Spleen (tissue), 11 donors: ENCODE measurements around the gene ELMO3. TPM values are rescaled to one million over a fixed set of nuclear protein-coding genes. Genes with fewer than 3 reads are reported as not detected.

Experiments
- DNase-seq: peaks from one replicate; pipeline ENCODE4 v3.0.0-alpha.2; 2020
- H3K27ac ChIP-seq, 8 donors: fragments of 200-600 bp; sonication (generic) in 7 of 8; 1 replicate in 4 of 8; 2 replicates in 4 of 8; pipeline versions ENCODE4 v1.5.0 to v1.8.0; 2016 to 2021; ENCODE audit warnings: inconsistent platforms in 4 of 8, mild to moderate bottlenecking in 4 of 8, moderate library complexity in 1 of 8
- H3K27me3 ChIP-seq, 7 donors: fragments of 200-600 bp; sonication (generic) in 6 of 7; replicated peaks in 1 of 7; 1 replicate in 4 of 7; 2 replicates in 3 of 7; pipeline versions ENCODE4 v1.5.0 to v1.8.0; 2016 to 2021; ENCODE audit warnings: inconsistent platforms in 3 of 7, mild to moderate bottlenecking in 1 of 7
- H3K36me3 ChIP-seq, 6 donors: fragments of 200-600 bp; sonication (generic) in 5 of 6; 1 replicate in 4 of 6; 2 replicates in 2 of 6; pipeline versions ENCODE4 v1.5.0 to v1.8.0; 2016 to 2021; ENCODE audit warnings: inconsistent platforms in 2 of 6
- H3K4me1 ChIP-seq, 6 donors: fragments of 200-600 bp; sonication (generic) in 5 of 6; 1 replicate in 3 of 6; 2 replicates in 3 of 6; pipeline versions ENCODE4 v1.5.0 to v1.8.0; 2016 to 2021; ENCODE audit warnings: inconsistent platforms in 3 of 6
- H3K4me3 ChIP-seq, 8 donors: fragments of 200-600 bp; sonication (generic) in 7 of 8; 1 replicate in 4 of 8; 2 replicates in 4 of 8; pipeline versions ENCODE4 v1.5.0 to v1.8.0; 2016 to 2021; ENCODE audit warnings: inconsistent platforms in 4 of 8, mild to moderate bottlenecking in 4 of 8, moderate library complexity in 2 of 8
- H3K9me3 ChIP-seq, 8 donors: fragments of 200-600 bp; sonication (generic) in 7 of 8; 1 replicate in 4 of 8; 2 replicates in 4 of 8; pipeline versions ENCODE4 v1.5.0 to v1.8.0; 2016 to 2021; ENCODE audit warnings: inconsistent platforms in 4 of 8
- POLR2A ChIP-seq, 3 donors: fragments of 450-650 bp; IDR thresholded peaks; one replicate each; pipeline ENCODE4 v1.5.1; 2017; ENCODE audit warnings: antibody characterized with exemption in 3 of 3, mild to moderate bottlenecking in 1 of 3
- POLR2AphosphoS5 ChIP-seq, 3 donors: sonication (generic); formaldehyde crosslinking; IDR thresholded peaks; one replicate each; pipeline ENCODE4 v1.5.1; 2017; ENCODE audit warnings: antibody characterized with exemption in 3 of 3
- WGBS, 5 donors: extraction: QIAGEN DNeasy Blood & Tissue Kit in 3 of 5; methylation state at CpG; one replicate each; pipeline versions ENCODE4 v1.1.5 to v1.1.7; 2013 to 2018; 5-methylcytosine and 5-hydroxymethylcytosine counted together
- intact Hi-C: fragments of 100-400 bp; cut with DNase I; formaldehyde crosslinking; loops from one replicate; pipeline ENCODE4 v1.15.0; 2023; ENCODE audit warnings: low total_unique reads
- polyA plus RNA-seq, 3 donors: library from polyadenylated mRNA; stranded (reverse); fragments of 200-250 nt; gene quantifications; one replicate each; pipeline ENCODE4 v1.2.1, GENCODE V29; 2013
- total RNA-seq, 7 donors: library from RNA; depleted of rRNA in 3 of 7; stranded (reverse); fragments of >200 nt in 3 of 7; fragmentation: NEBNext Ultra II Directional in 4 of 7; extraction: Animal tissue kit (Norgen Biotek cat#: 25700) in 4 of 7; gene quantifications; one replicate each; pipeline versions ENCODE4 v1.1.0 to v1.2.1, GENCODE V29; 2016 to 2021
- TF ChIP-seq, protein P1 (sequence below), 11 experiments: fragments of 200-600 bp in 7 of 11; fragments of 450-650 bp in 4 of 11; sonication (generic) in 4 of 11; IDR thresholded peaks in 8 of 11; conservative IDR thresholded peaks in 3 of 11; 1 replicate in 7 of 11; 2 replicates in 4 of 11; pipeline versions ENCODE4 v1.4.0 to v1.8.0; 2016 to 2021; ENCODE audit warnings: antibody characterized with exemption in 11 of 11, inconsistent platforms in 4 of 11, mild to moderate bottlenecking in 1 of 11
- donor health status: healthy with polysubstance abuse.
- donor health status: DM: no; HTN: no; CAD: no; lungs with moderate emphysema.
- donor health status: DM: no; HTN: no; CAD: no.
- donor health status: Bipolar disorder and iron deficiency.
- donor health status: healthy.
- donor health status: DM: no; HTN: no; CAD: no.
- donor health status: DM: yes; HTN: yes; CAD: no.

ELMO3 gene
- total and polyA plus RNA-seq, 10 donors, result 2.8 to 8.7 (median 4.0) TPM

DNA sequence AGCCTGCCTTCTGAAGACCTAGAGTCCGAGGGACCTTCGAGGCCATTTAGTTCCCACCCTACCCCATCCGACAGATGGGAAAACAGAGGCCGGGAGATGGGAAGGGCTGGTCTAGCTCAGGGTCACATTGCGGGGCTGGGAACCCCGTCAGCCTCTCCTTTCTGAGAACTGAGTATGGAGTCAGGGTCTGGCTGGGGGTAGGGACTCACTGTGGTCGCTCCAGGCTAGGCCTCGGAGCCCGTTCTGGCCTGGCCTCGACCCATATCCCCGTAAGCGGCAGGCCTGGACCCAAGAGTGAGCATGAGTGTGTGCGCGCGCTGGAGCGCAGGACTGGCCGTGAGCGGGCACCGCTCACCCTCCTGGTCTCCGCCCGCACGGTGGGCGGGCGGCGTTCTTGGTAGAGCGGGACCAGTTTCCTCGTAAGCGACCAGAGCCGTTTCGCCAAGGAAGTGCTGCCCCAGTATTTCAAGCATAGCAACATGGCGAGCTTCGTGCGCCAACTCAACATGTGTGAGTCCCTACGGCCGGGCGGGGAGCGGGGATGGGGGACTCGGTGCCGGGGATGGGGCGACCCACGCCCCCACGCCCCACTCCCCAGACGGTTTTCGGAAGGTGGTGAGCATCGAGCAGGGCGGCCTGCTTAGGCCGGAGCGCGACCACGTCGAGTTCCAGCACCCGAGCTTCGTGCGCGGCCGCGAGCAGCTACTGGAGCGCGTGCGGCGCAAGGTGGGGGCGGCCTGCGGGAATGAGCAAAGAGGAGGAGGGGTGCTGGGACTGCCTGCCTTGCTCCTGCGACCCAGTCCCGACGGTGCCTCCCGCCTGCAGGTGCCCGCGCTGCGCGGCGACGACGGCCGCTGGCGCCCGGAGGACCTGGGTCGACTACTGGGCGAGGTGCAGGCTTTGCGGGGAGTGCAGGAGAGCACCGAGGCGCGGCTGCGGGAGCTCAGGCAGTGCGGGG, 33.5 kb upstream of the ELMO3 start:
- H3K36me3 ChIP-seq, result no peaks in the 10 kb centered on the region
- DNase-seq, result no peak
- no peak overlapping the region for H3K27ac ChIP-seq
- H3K27me3 ChIP-seq, result peaks cover 4 to 97% (median 80%) of the 10 kb centered on the region in 7 donors
- peaks cover 52 to 78% (median 69%) of the 10 kb centered on the region in 6 donors for H3K4me1 ChIP-seq
- H3K9me3 ChIP-seq, result no peaks in the 10 kb centered on the region
- intact Hi-C loops, result no loop called here
- peak overlapping the region in 2 of 8 donors; percentile 40 to 67 for H3K4me3 ChIP-seq
- WGBS, 5 donors, result 6 to 11% (median 9%) methylated on average over 29 to 85 of the region's 85 CpGs
- peak in 1 of 3 donors; percentile 52 for TF ChIP-seq POLR2AphosphoS5 (IDR thresholded peaks at IDR 0.05)
- TF ChIP-seq, protein P1, sequence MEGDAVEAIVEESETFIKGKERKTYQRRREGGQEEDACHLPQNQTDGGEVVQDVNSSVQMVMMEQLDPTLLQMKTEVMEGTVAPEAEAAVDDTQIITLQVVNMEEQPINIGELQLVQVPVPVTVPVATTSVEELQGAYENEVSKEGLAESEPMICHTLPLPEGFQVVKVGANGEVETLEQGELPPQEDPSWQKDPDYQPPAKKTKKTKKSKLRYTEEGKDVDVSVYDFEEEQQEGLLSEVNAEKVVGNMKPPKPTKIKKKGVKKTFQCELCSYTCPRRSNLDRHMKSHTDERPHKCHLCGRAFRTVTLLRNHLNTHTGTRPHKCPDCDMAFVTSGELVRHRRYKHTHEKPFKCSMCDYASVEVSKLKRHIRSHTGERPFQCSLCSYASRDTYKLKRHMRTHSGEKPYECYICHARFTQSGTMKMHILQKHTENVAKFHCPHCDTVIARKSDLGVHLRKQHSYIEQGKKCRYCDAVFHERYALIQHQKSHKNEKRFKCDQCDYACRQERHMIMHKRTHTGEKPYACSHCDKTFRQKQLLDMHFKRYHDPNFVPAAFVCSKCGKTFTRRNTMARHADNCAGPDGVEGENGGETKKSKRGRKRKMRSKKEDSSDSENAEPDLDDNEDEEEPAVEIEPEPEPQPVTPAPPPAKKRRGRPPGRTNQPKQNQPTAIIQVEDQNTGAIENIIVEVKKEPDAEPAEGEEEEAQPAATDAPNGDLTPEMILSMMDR (IDR thresholded peaks at IDR 0.05 in 8 of 11, conservative IDR thresholded peaks at IDR 0.05 in 3 of 11), result no peak

DNA sequence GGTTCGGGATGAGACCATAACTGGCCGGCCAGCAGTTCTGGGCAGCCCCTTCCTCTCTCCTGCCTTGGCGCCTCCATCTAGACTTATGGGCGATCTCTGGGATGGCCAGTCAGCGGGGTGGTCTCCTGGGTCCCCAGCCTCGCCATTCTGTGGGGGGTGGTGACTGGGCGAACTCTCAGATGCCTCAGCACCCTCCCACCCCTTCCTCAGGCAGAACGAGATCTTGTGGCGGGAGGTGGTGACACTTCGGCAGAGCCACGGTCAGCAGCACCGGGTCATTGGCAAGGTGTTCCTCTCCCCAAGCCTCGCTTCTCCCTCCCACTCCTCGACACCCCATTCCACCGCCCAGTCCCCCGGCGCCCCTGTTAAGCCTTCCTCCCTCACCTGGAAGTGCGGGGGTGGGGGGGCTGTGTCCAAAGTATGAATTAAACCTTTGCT, 32.8 kb upstream of the ELMO3 start:
- intact Hi-C loops, result no loop called here
- no peak for TF ChIP-seq POLR2A (IDR thresholded peaks at IDR 0.05)
- TF ChIP-seq, protein P1 (IDR thresholded peaks at IDR 0.05 in 8 of 11, conservative IDR thresholded peaks at IDR 0.05 in 3 of 11), result no peak
- no peak for TF ChIP-seq POLR2AphosphoS5 (IDR thresholded peaks at IDR 0.05)
- DNase-seq, result no peak
- Histone ChIP-seq H3K4me3 (peak overlapping the region in 1 of 8 donors; percentile 67), H3K27me3 (peaks cover 4 to 100% (median 83%) of the 10 kb centered on the region in 7 donors), H3K4me1 (peaks cover 49 to 78% (median 68%) of the 10 kb centered on the region in 6 donors), H3K27ac (no peak overlapping the region), H3K9me3 (no peaks in the 10 kb centered on the region), H3K36me3 (no peaks in the 10 kb centered on the region)
- 20 to 28% (median 24%) methylated on average over 11 to 18 of the region's 18 CpGs for WGBS, 5 donors

DNA sequence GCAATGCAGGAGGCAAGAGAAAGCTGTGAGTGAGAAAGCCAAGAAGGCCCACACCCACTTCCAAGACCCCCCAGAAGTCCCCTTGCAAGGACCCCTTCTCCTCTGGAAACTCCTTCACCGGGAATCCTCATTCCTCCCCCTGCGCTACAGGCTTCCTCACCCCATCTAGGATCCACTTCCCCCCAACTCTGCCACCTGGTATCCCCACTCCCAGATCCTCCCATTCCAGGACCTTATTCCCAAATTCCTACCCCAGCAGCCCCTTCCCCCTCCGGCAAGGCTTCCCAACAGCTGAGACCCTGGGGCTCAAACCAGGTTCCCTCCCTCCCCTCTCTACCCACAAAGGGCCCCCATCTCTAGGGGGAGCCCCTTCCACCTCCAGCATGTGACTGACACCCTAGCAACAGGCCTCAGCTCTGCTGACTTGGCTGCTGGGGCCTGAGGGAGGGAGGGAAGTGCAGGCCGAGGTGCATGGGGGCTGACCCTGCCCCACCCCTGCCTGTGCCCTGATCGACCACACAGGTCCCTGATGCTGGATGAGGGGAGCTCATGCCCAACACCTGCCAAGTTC, 32.2 kb upstream of the ELMO3 start:
- WGBS, 5 donors, result 64 to 89% (median 66%) methylated on average over 4 to 5 of the region's 5 CpGs
- TF ChIP-seq POLR2A (IDR thresholded peaks at IDR 0.05), result no peak
- no peak for TF ChIP-seq POLR2AphosphoS5 (IDR thresholded peaks at IDR 0.05)
- TF ChIP-seq, protein P1 (IDR thresholded peaks at IDR 0.05 in 8 of 11, conservative IDR thresholded peaks at IDR 0.05 in 3 of 11), result no peak
- peaks cover 4 to 100% (median 78%) of the 10 kb centered on the region in 7 donors for H3K27me3 ChIP-seq
- no peak for DNase-seq
- no peaks in the 10 kb centered on the region for H3K9me3 ChIP-seq
- H3K27ac ChIP-seq, result no peak overlapping the region
- no peaks in the 10 kb centered on the region for H3K36me3 ChIP-seq
- peaks cover 44 to 76% (median 65%) of the 10 kb centered on the region in 6 donors for H3K4me1 ChIP-seq
- no peak overlapping the region for H3K4me3 ChIP-seq
- intact Hi-C loops, result no loop called here

DNA sequence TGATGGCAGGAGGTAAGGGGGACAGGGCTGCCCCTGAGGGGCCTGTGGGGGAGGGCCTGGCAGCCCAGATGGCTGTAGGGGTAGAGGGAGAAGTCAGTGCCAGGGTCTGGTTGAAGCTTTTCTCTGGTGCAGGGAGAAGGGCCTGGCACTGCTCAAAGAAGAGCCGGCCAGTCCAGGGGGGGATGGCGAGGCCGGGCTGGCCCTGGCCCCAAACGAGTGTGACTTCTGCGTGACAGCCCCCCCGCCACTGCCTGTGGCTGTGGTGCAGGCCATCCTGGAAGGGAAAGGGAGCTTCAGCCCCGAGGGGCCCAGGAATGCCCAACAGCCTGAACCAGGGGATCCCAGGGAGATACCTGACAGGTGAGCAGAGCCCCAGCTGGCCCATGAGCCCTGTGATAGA, 31.3 kb upstream of the ELMO3 start:
- no peaks in the 10 kb centered on the region for H3K9me3 ChIP-seq
- no peak overlapping the region for H3K27ac ChIP-seq
- peaks cover 4 to 100% (median 73%) of the 10 kb centered on the region in 7 donors for H3K27me3 ChIP-seq
- TF ChIP-seq POLR2A (IDR thresholded peaks at IDR 0.05) (no peak), POLR2AphosphoS5 (IDR thresholded peaks at IDR 0.05) (no peak)
- TF ChIP-seq, protein P1 (IDR thresholded peaks at IDR 0.05 in 8 of 11, conservative IDR thresholded peaks at IDR 0.05 in 3 of 11), result no peak
- no peak for DNase-seq
- WGBS, 5 donors, result 80 to 95% (median 88%) methylated on average over 3 to 7 of the region's 7 CpGs
- H3K4me3 ChIP-seq, result no peak overlapping the region
- intact Hi-C loops, result no loop called here
- H3K4me1 ChIP-seq, result peaks cover 39 to 72% (median 58%) of the 10 kb centered on the region in 6 donors
- H3K36me3 ChIP-seq, result no peaks in the 10 kb centered on the region
